Measurements from ENCODE around the gene RHOG.

DNA sequence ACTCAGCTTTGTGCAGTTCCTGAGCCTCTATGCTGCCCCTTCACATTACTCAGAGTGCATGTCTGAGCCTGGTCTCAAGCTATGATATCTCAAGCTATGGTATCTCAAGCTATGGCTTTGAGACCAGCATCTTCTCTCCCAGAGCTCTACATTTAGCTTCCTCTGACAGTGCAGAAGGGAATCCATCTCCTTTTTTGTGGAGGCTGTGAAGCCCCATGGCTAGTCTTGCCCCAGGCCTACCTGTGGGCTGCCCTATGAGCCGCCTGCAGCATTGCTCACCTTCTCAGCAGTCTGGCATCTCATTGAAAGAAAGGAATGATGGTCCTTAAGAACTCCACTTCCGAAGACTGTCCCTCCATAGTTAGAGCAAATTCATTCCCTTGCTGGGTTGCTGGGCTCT, 19.8 kb downstream of the RHOG start:
- TF ChIP-seq, protein P1, sequence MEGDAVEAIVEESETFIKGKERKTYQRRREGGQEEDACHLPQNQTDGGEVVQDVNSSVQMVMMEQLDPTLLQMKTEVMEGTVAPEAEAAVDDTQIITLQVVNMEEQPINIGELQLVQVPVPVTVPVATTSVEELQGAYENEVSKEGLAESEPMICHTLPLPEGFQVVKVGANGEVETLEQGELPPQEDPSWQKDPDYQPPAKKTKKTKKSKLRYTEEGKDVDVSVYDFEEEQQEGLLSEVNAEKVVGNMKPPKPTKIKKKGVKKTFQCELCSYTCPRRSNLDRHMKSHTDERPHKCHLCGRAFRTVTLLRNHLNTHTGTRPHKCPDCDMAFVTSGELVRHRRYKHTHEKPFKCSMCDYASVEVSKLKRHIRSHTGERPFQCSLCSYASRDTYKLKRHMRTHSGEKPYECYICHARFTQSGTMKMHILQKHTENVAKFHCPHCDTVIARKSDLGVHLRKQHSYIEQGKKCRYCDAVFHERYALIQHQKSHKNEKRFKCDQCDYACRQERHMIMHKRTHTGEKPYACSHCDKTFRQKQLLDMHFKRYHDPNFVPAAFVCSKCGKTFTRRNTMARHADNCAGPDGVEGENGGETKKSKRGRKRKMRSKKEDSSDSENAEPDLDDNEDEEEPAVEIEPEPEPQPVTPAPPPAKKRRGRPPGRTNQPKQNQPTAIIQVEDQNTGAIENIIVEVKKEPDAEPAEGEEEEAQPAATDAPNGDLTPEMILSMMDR (IDR thresholded peaks at IDR 0.05): no peak
- TF ChIP-seq, protein P2, sequence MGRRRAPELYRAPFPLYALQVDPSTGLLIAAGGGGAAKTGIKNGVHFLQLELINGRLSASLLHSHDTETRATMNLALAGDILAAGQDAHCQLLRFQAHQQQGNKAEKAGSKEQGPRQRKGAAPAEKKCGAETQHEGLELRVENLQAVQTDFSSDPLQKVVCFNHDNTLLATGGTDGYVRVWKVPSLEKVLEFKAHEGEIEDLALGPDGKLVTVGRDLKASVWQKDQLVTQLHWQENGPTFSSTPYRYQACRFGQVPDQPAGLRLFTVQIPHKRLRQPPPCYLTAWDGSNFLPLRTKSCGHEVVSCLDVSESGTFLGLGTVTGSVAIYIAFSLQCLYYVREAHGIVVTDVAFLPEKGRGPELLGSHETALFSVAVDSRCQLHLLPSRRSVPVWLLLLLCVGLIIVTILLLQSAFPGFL (CRISPR knock-in tag; IDR thresholded peaks at IDR 0.05; ENCODE audit: borderline replicate concordance): no peak
- TF ChIP-seq CREM (CRISPR knock-in tag; IDR thresholded peaks at IDR 0.05) (no peak), ATF1 (CRISPR knock-in tag; IDR thresholded peaks at IDR 0.05) (no peak), ZNF416 (CRISPR knock-in tag; IDR thresholded peaks at IDR 0.05) (no peak), NR2C2 (CRISPR knock-in tag; IDR thresholded peaks at IDR 0.05) (no peak), NFYB (CRISPR knock-in tag; conservative IDR thresholded peaks at IDR 0.05; ENCODE audit: low read depth) (no peak), PRRX2 (CRISPR knock-in tag; IDR thresholded peaks at IDR 0.05) (no peak), ESRRA (CRISPR knock-in tag; IDR thresholded peaks at IDR 0.05; ENCODE audit: borderline replicate concordance) (no peak), FOXK1 (CRISPR knock-in tag; IDR thresholded peaks at IDR 0.05) (no peak)
- TF ChIP-seq, protein P3, sequence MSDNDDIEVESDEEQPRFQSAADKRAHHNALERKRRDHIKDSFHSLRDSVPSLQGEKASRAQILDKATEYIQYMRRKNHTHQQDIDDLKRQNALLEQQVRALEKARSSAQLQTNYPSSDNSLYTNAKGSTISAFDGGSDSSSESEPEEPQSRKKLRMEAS (CRISPR knock-in tag; IDR thresholded peaks at IDR 0.05): no peak
- TF ChIP-seq, protein P4, sequence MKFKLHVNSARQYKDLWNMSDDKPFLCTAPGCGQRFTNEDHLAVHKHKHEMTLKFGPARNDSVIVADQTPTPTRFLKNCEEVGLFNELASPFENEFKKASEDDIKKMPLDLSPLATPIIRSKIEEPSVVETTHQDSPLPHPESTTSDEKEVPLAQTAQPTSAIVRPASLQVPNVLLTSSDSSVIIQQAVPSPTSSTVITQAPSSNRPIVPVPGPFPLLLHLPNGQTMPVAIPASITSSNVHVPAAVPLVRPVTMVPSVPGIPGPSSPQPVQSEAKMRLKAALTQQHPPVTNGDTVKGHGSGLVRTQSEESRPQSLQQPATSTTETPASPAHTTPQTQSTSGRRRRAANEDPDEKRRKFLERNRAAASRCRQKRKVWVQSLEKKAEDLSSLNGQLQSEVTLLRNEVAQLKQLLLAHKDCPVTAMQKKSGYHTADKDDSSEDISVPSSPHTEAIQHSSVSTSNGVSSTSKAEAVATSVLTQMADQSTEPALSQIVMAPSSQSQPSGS (CRISPR knock-in tag; IDR thresholded peaks at IDR 0.05; ENCODE audit: borderline replicate concordance, low read depth): no peak
